K562 (cell line): ENCODE results near the gene MMUT. TPM values are rescaled to one million over a fixed set of nuclear protein-coding genes. Genes with fewer than 3 reads are reported as not detected.

ENCODE experiments used
- ATAC-seq: fragments of 200-7000 bp; cut with Tn5 transposase; 3 replicates; pipeline ENCODE4 v1.9.1; 2020; ENCODE audit warnings: moderate library complexity
- BruUV-seq: library from RNA; stranded (reverse); fragments of 400-500 nt; replicated peaks from 2 replicates; lab custom pipeline; 2021; lab: Mats Ljungman, UMichigan
- CTCF ChIA-PET: fragments of 300-600 bp; formaldehyde crosslinking; extraction: SDS; loops from one replicate; lab custom pipeline; 2021; ENCODE audit warnings: low intra/inter-chr PET ratio; lab: Yijun Ruan, JAX
- POLR2A ChIA-PET: fragments of 300-600, 350-650 bp; sonication (Branson Sonifier 250); formaldehyde crosslinking; extraction: SDS; loops from one replicate; lab custom pipeline; 2021; ENCODE audit warnings: antibody characterized with exemption, inconsistent platforms; lab: Yijun Ruan, JAX
- DNase-seq, 4 experiments: peaks; one replicate each; pipeline versions ENCODE4 v3.0.0 to v3.0.0-alpha.2; 2011 to 2018; ENCODE audit warnings: low spot score in 3 of 4, mixed read lengths in 3 of 4; ENCODE audit errors: extremely low read depth in 1 of 4
- FAIRE-seq: peaks from 2 replicates; lab custom pipeline; 2011; peaks lifted over from hg19 to GRCh38; lab: Jason Lieb, UNC
- H2AFZ ChIP-seq: 2 replicates; pipeline ENCODE4 v1.6.0; 2011; ENCODE audit warnings: low read depth, low read length, control low read depth, inconsistent platforms
- H3K27ac ChIP-seq: fragments of 200-600 bp; 3 replicates; pipeline ENCODE4 v1.8.0; 2011; ENCODE audit warnings: low read depth, mild to moderate bottlenecking, control low read depth, inconsistent platforms, low read length, moderate library complexity, mixed read lengths; ENCODE audit errors: extremely low read depth
- H3K27me3 ChIP-seq, 2 experiments: fragments of 300-600 bp in 1 of 2; 2 replicates in 1 of 2; 3 replicates in 1 of 2; pipeline versions ENCODE4 v1.6.0 to v1.8.0; 2011; ENCODE audit warnings: inconsistent platforms in 2 of 2, low read length in 2 of 2, mild to moderate bottlenecking in 1 of 2, mixed read lengths in 1 of 2, moderate library complexity in 1 of 2; ENCODE audit not compliant: control insufficient read depth in 2 of 2, insufficient read depth in 2 of 2
- H3K36me3 ChIP-seq: fragments of 300-600 bp; 3 replicates; pipeline ENCODE4 v1.8.0; 2011; ENCODE audit warnings: mild to moderate bottlenecking, low read length, inconsistent platforms; ENCODE audit not compliant: control insufficient read depth, insufficient read depth
- H3K4me1 ChIP-seq, 2 experiments: fragments of 200-600 bp in 1 of 2; replicated peaks in 1 of 2; 2 replicates in 1 of 2; 3 replicates in 1 of 2; pipeline versions ENCODE4 v1.5.1 to v1.8.0; 2011; ENCODE audit warnings: inconsistent platforms in 2 of 2, low read length in 2 of 2, mild to moderate bottlenecking in 1 of 2, mixed read lengths in 1 of 2, moderate library complexity in 1 of 2; ENCODE audit not compliant: control insufficient read depth in 2 of 2, insufficient read depth in 2 of 2
- H3K4me2 ChIP-seq: 2 replicates; pipeline ENCODE4 v1.6.1; 2011; ENCODE audit warnings: low read length, control low read depth, inconsistent platforms, mixed read lengths; ENCODE audit not compliant: insufficient read depth
- H3K4me3 ChIP-seq: fragments of 200-600 bp; sonication (generic), shearing (Covaris generic); 2 replicates; pipeline ENCODE4 v1.5.1; 2016; ENCODE audit warnings: control low read depth, inconsistent platforms
- H3K79me2 ChIP-seq: fragments of 200-600 bp; 3 replicates; pipeline ENCODE4 v1.8.0; 2011; ENCODE audit warnings: low read length, inconsistent platforms; ENCODE audit not compliant: control insufficient read depth, insufficient read depth
- H3K9ac ChIP-seq, 2 experiments: 2 replicates each; pipeline versions ENCODE4 v1.6.0 to v1.6.1; 2011; ENCODE audit warnings: low read depth in 2 of 2, low read length in 2 of 2, control low read depth in 1 of 2, inconsistent platforms in 1 of 2, mild to moderate bottlenecking in 1 of 2, mixed read lengths in 1 of 2; ENCODE audit not compliant: insufficient read depth in 1 of 2
- H3K9me1 ChIP-seq: one replicate; pipeline ENCODE4 v1.6.0; 2011; ENCODE audit warnings: inconsistent platforms, mild to moderate bottlenecking, low read length, moderate library complexity; ENCODE audit not compliant: control insufficient read depth, insufficient read depth
- H3K9me3 ChIP-seq: replicated peaks from 2 replicates; pipeline ENCODE4 v1.5.1; 2011; ENCODE audit warnings: low read depth, low read length, inconsistent platforms; ENCODE audit not compliant: control insufficient read depth, insufficient read depth
- H4K20me1 ChIP-seq: replicated peaks from 2 replicates; pipeline ENCODE4 v1.6.1; 2011; ENCODE audit warnings: low read length, inconsistent platforms, mixed read lengths; ENCODE audit not compliant: control insufficient read depth, insufficient read depth
- ARID2 ChIP-seq: fragments of 450-650 bp; IDR thresholded peaks from 2 replicates; pipeline ENCODE4 v1.6.1; 2017; ENCODE audit warnings: antibody characterized with exemption, mild to moderate bottlenecking
- ASH1L ChIP-seq: fragments of 450-650 bp; IDR thresholded peaks from 2 replicates; pipeline ENCODE4 v1.6.1; 2018; ENCODE audit warnings: borderline replicate concordance, mild to moderate bottlenecking, low read depth; ENCODE audit not compliant: partially characterized antibody
- BRD9 ChIP-seq: fragments of 450-650 bp; IDR thresholded peaks from 2 replicates; pipeline ENCODE4 v1.6.1; 2018; ENCODE audit warnings: low read depth; ENCODE audit not compliant: partially characterized antibody
- CEBPG ChIP-seq, 3 experiments: fragments of 200-800 bp in 1 of 3; sonication (Bioruptor generic) in 1 of 3; sonication (generic) in 1 of 3; formaldehyde crosslinking in 1 of 3; IDR thresholded peaks in 2 of 3; conservative IDR thresholded peaks in 1 of 3; 2 replicates each; pipeline versions ENCODE4 v1.6.1 to v1.8.0; 2016 to 2022; ENCODE audit warnings: missing compliant biosample characterization in 2 of 3, missing genetic modification characterization in 2 of 3, mild to moderate bottlenecking in 1 of 3, missing genetic modification reagents in 1 of 3
- MTF1 ChIP-seq: fragments of 250-450 bp; sonication (Bioruptor Pico); IDR thresholded peaks from 2 replicates; pipeline ENCODE4 v1.9.0; 2021; ENCODE audit warnings: moderate library complexity, mild to moderate bottlenecking, inconsistent platforms, borderline replicate concordance
- STAT5A ChIP-seq: IDR thresholded peaks from 2 replicates; pipeline ENCODE4 v1.6.1; 2012; ENCODE audit warnings: low read length, inconsistent platforms, borderline replicate concordance
- XRCC3 ChIP-seq: fragments of 450-650 bp; IDR thresholded peaks from 2 replicates; pipeline ENCODE4 v1.6.1; 2017; ENCODE audit warnings: mild to moderate bottlenecking, moderate library complexity
- WGBS: fragments of 100-300 bp; shearing (Covaris generic); methylation state at CpG from one replicate; pipeline ENCODE4 v1.1.6; 2016; ENCODE audit warnings: low coverage, mixed read lengths; ENCODE audit not compliant: insufficient coverage; ENCODE audit errors: missing lambda C conversion rate; 5-methylcytosine and 5-hydroxymethylcytosine counted together
- in situ Hi-C: fragments of 300-500 bp; cut with MboI; formaldehyde crosslinking; loops from 4 replicates; pipeline ENCODE4 v1.15.0; 2018; ENCODE audit warnings: inconsistent platforms, mixed read lengths
- intact Hi-C: fragments of 100-400 bp; cut with micrococcal nuclease; formaldehyde crosslinking; loops from 2 replicates; pipeline ENCODE4 v1.14.2; 2022
- polyA plus RNA-seq, 8 experiments: library from polyadenylated mRNA; depleted of rRNA in 4 of 8; stranded (reverse) in 5 of 8; unstranded in 3 of 8; fragments of >200 nt; fragmentation: Nextera tagmentation in 2 of 8; fragmentation: Illumina TruSeq in 1 of 8; extraction: Ambion mirVana in 2 of 8; extraction: Trizol in 1 of 8; gene quantifications; 2 replicates each; pipeline versions ENCODE4 v1.2.1 to v1.2.3, GENCODE V29; 2011 to 2014; ENCODE audit warnings: inconsistent platforms in 1 of 8, missing spikeins in 1 of 8
- total RNA-seq, 7 experiments: library from RNA; depleted of rRNA in 6 of 7; stranded (reverse); fragments of >200 nt in 6 of 7; fragmentation: Illumina TruSeq in 2 of 7; extraction: Trizol in 2 of 7; gene quantifications; 2 replicates each; pipeline versions ENCODE4 v1.2.1 to v1.2.3, GENCODE V29; 2011 to 2021; ENCODE audit warnings: low replicate concordance in 1 of 7
- TF ChIP-seq, protein P1 (sequence below), 2 experiments: fragments of 450-650 bp in 1 of 2; IDR thresholded peaks; 2 replicates each; pipeline ENCODE4 v1.6.1; 2011 to 2017; ENCODE audit warnings: low read depth in 2 of 2, antibody characterized with exemption in 1 of 2, borderline replicate concordance in 1 of 2, low read length in 1 of 2, mild to moderate bottlenecking in 1 of 2, mixed read lengths in 1 of 2; ENCODE audit not compliant: control insufficient read depth in 1 of 2
- TF ChIP-seq, protein P2 (sequence below): fragments of 250-450 bp; sonication (Bioruptor Pico); IDR thresholded peaks from 2 replicates; pipeline ENCODE4 v1.4.0; 2020
- TF ChIP-seq, protein P3 (sequence below): fragments of 450-650 bp; formaldehyde crosslinking; IDR thresholded peaks from 2 replicates; pipeline ENCODE4 v1.4.0; 2022; ENCODE audit warnings: missing genetic modification characterization

Gene MMUT
- total and polyA plus RNA-seq, 9 of the 15 experiments (the other 6 are each of a cell fraction or from before 2014, with no cell fraction given): 7.1 to 26.4 (median 16.0) TPM

DNA sequence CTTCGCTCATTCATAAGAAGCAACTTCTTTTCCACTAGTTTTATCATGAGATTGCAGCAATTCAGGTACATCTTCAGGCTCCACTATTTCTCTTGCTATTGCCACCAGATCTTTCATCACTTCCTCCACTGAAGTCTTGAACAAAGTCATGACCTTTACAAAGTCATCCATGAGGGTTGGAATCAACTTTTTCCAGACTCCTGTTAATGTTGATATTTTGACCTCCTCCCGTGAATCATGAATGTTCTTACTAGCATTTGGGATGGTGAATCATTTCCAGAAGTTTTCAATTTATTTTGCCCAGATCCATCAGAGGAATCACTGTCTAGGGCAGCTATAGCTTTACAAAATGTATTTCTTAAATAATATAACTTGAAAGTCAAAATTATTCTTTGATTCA, 1.6 kb upstream of the MMUT start:
- no peak overlapping the region for H2AFZ ChIP-seq
- no peaks in the 10 kb centered on the region for H3K9me3 ChIP-seq
- DNase-seq (no peak), ATAC-seq (no peak), FAIRE-seq (no peak)
- no peak overlapping the region for H3K27ac ChIP-seq
- peak overlapping the region; percentile 74 for H3K4me3 ChIP-seq
- POLR2A ChIA-PET: no interaction called here
- no peaks in the 10 kb centered on the region for H4K20me1 ChIP-seq
- no peaks in the 10 kb centered on the region for H3K9me1 ChIP-seq
- peaks cover 4% of the 10 kb centered on the region; the same call in 2 of the 3 replicates for H3K36me3 ChIP-seq
- no peak overlapping the region for H3K9ac ChIP-seq
- H3K4me1 ChIP-seq: peaks cover 0 to 8% of the 10 kb centered on the region in 2 experiments; a peak in 2 of 5 replicates
- WGBS: 68% methylated on average over 2 of the region's 2 CpGs
- H3K27me3 ChIP-seq: no peaks in the 10 kb centered on the region
- no TSS peak for BruUV-seq
- peak overlapping the region; percentile 98; the same call in 1 of the 2 replicates for H3K4me2 ChIP-seq
- in situ Hi-C loops: no loop called here
- CTCF ChIA-PET: no interaction called here
- H3K79me2 ChIP-seq: peaks cover 77% of the 10 kb centered on the region
- intact Hi-C loops: loop anchor here (5.0 kb wide), 2 partner anchors 143 to 273 kb away; no protein-coding TSS in a partner anchor
- TF ChIP-seq ARID2: no peak
- TF ChIP-seq BRD9: no peak
- TF ChIP-seq XRCC3: no peak
- TF ChIP-seq MTF1 (CRISPR knock-in tag): no peak
- no peak for TF ChIP-seq STAT5A
- TF ChIP-seq, protein P1, sequence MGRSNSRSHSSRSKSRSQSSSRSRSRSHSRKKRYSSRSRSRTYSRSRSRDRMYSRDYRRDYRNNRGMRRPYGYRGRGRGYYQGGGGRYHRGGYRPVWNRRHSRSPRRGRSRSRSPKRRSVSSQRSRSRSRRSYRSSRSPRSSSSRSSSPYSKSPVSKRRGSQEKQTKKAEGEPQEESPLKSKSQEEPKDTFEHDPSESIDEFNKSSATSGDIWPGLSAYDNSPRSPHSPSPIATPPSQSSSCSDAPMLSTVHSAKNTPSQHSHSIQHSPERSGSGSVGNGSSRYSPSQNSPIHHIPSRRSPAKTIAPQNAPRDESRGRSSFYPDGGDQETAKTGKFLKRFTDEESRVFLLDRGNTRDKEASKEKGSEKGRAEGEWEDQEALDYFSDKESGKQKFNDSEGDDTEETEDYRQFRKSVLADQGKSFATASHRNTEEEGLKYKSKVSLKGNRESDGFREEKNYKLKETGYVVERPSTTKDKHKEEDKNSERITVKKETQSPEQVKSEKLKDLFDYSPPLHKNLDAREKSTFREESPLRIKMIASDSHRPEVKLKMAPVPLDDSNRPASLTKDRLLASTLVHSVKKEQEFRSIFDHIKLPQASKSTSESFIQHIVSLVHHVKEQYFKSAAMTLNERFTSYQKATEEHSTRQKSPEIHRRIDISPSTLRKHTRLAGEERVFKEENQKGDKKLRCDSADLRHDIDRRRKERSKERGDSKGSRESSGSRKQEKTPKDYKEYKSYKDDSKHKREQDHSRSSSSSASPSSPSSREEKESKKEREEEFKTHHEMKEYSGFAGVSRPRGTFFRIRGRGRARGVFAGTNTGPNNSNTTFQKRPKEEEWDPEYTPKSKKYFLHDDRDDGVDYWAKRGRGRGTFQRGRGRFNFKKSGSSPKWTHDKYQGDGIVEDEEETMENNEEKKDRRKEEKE (IDR thresholded peaks at IDR 0.05; ENCODE audit: borderline replicate concordance in 1 of 2, control insufficient read depth in 1 of 2, low read depth in 2 of 2, low read length in 1 of 2): no peak
- TF ChIP-seq, protein P2, sequence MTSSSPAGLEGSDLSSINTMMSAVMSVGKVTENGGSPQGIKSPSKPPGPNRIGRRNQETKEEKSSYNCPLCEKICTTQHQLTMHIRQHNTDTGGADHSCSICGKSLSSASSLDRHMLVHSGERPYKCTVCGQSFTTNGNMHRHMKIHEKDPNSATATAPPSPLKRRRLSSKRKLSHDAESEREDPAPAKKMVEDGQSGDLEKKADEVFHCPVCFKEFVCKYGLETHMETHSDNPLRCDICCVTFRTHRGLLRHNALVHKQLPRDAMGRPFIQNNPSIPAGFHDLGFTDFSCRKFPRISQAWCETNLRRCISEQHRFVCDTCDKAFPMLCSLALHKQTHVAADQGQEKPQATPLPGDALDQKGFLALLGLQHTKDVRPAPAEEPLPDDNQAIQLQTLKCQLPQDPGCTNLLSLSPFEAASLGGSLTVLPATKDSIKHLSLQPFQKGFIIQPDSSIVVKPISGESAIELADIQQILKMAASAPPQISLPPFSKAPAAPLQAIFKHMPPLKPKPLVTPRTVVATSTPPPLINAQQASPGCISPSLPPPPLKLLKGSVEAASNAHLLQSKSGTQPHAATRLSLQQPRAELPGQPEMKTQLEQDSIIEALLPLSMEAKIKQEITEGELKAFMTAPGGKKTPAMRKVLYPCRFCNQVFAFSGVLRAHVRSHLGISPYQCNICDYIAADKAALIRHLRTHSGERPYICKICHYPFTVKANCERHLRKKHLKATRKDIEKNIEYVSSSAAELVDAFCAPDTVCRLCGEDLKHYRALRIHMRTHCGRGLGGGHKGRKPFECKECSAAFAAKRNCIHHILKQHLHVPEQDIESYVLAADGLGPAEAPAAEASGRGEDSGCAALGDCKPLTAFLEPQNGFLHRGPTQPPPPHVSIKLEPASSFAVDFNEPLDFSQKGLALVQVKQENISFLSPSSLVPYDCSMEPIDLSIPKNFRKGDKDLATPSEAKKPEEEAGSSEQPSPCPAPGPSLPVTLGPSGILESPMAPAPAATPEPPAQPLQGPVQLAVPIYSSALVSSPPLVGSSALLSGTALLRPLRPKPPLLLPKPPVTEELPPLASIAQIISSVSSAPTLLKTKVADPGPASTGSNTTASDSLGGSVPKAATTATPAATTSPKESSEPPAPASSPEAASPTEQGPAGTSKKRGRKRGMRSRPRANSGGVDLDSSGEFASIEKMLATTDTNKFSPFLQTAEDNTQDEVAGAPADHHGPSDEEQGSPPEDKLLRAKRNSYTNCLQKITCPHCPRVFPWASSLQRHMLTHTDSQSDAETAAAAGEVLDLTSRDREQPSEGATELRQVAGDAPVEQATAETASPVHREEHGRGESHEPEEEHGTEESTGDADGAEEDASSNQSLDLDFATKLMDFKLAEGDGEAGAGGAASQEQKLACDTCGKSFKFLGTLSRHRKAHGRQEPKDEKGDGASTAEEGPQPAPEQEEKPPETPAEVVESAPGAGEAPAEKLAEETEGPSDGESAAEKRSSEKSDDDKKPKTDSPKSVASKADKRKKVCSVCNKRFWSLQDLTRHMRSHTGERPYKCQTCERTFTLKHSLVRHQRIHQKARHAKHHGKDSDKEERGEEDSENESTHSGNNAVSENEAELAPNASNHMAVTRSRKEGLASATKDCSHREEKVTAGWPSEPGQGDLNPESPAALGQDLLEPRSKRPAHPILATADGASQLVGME (CRISPR knock-in tag): no peak
- TF ChIP-seq, protein P3, sequence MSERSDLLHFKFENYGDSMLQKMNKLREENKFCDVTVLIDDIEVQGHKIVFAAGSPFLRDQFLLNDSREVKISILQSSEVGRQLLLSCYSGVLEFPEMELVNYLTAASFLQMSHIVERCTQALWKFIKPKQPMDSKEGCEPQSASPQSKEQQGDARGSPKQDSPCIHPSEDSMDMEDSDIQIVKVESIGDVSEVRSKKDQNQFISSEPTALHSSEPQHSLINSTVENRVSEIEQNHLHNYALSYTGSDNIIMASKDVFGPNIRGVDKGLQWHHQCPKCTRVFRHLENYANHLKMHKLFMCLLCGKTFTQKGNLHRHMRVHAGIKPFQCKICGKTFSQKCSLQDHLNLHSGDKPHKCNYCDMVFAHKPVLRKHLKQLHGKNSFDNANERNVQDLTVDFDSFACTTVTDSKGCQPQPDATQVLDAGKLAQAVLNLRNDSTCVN (CRISPR knock-in tag): no peak
- TF ChIP-seq ASH1L: no peak
- no peak for TF ChIP-seq CEBPG (CRISPR knock-in tag; IDR thresholded peaks at IDR 0.05)
- TF ChIP-seq CEBPG (tag; conservative IDR thresholded peaks at IDR 0.05 in 1 of 2, IDR thresholded peaks at IDR 0.05 in 1 of 2): no peak
